GM18520 (cell line): ENCODE data around the gene MOAP1.
"Not testable (repeated sequence)": the region's sequence is repeated elsewhere in the genome, so short reads cannot be mapped to it uniquely, and the experiment has no call there.

ENCODE experiments used
- ATAC-seq: cut with Tn5 transposase; IDR thresholded peaks from one replicate; pipeline ENCODE4 v1.9.1; 2021; ENCODE audit not compliant: unreplicated experiment

MOAP1 gene

GRCh38 chr14:93184391-93185348 is at the start of gene MOAP1, which contains the start of gene LYSET:
Gene MOAP1 (minus strand): TSS chr14:93184897. CDS start chr14:93184242, 655 bp downstream.
Gene LYSET (plus strand): TSS chr14:93185317. CDS start chr14:93185406, 89 bp downstream.
- ATAC-seq, result peak; percentile 84

- ATAC-seq, result not testable (repeated sequence)
These were observed 48.4 kb upstream of the MOAP1 start for GRCh38 chr14:93233078-93233477.

- no peak for ATAC-seq
These were observed 47.5 kb upstream of the MOAP1 start for GRCh38 chr14:93232159-93232558.

GRCh38 chr14:93231129-93231979 is 46.7 kb upstream of the MOAP1 start:
- no peak for ATAC-seq

- no peak for ATAC-seq
These were observed 45.8 kb upstream of the MOAP1 start for GRCh38 chr14:93230539-93230938.

GRCh38 chr14:93228550-93228949 is 43.9 kb upstream of the MOAP1 start:
- ATAC-seq, result no peak

GRCh38 chr14:93223565-93223964 is 38.9 kb upstream of the MOAP1 start:
- no peak for ATAC-seq

GRCh38 chr14:93220509-93220908 is 35.8 kb upstream of the MOAP1 start:
- ATAC-seq, result no peak

GRCh38 chr14:93219103-93219726 is 34.5 kb upstream of the MOAP1 start:
- ATAC-seq, result peak; percentile 65

GRCh38 chr14:93214598-93214997 is 29.9 kb upstream of the MOAP1 start:
- no peak for ATAC-seq

- peak; percentile 74 for ATAC-seq
These were observed 27.7 kb upstream of the MOAP1 start for GRCh38 chr14:93212432-93212831.

GRCh38 chr14:93207468-93208308 is 23.0 kb upstream of the MOAP1 start:
- ATAC-seq, result peak; percentile 11

- ATAC-seq, result peak; percentile 81
These were observed 22.2 kb upstream of the MOAP1 start, which contains the start of the genes GON7 and UBR7 for GRCh38 chr14:93206793-93207467. Gene GON7 (minus strand): TSS chr14:93207065. CDS start chr14:93207037, 28 bp downstream. Gene UBR7 (plus strand): TSS chr14:93207256. CDS start chr14:93207292, 36 bp downstream.

- no peak for ATAC-seq
These were observed 16.5 kb upstream of the MOAP1 start for GRCh38 chr14:93201155-93201704.

- no peak for ATAC-seq
These were observed 15.9 kb upstream of the MOAP1 start for GRCh38 chr14:93200553-93200952.

GRCh38 chr14:93199031-93199430 is 14.3 kb upstream of the MOAP1 start:
- ATAC-seq, result no peak

- no peak for ATAC-seq
These were observed 10.8 kb upstream of the MOAP1 start for GRCh38 chr14:93195316-93195999.

- ATAC-seq, result no peak
These were observed 2.3 kb upstream of the MOAP1 start for GRCh38 chr14:93186956-93187355.
